H1 (cell line): Measurements from ENCODE around the gene DCLK1. TPM values are rescaled to one million over a fixed set of nuclear protein-coding genes. Genes with fewer than 3 reads are reported as not detected.

Source experiments
- ASH2L ChIP-seq: fragments of 200-600, 300-600 bp; sonication (generic); IDR thresholded peaks from one replicate; pipeline ENCODE4 v1.7.1; 2017; ENCODE audit warnings: low read length
- E2F6 ChIP-seq: IDR thresholded peaks from 2 replicates; pipeline ENCODE4 v1.6.1; 2012; ENCODE audit warnings: inconsistent platforms
- POU5F1 ChIP-seq: IDR thresholded peaks from 2 replicates; pipeline ENCODE4 v1.6.1; 2011; ENCODE audit warnings: low read depth, mild to moderate bottlenecking, low read length, moderate library complexity
- RAD21 ChIP-seq, 2 experiments: IDR thresholded peaks in 1 of 2; conservative IDR thresholded peaks in 1 of 2; 2 replicates each; pipeline ENCODE4 v1.6.1; 2011; ENCODE audit warnings: low read depth in 2 of 2, low read length in 2 of 2, improper control_type of control experiment in 1 of 2, inconsistent platforms in 1 of 2, mild to moderate bottlenecking in 1 of 2, moderate library complexity in 1 of 2
- TBP ChIP-seq: IDR thresholded peaks from 2 replicates; pipeline ENCODE4 v1.6.1; 2011; ENCODE audit warnings: low read depth, low read length, improper control_type of control experiment
- polyA plus RNA-seq, 7 experiments: library from polyadenylated mRNA; depleted of rRNA in 3 of 7; stranded (reverse) in 5 of 7; unstranded in 2 of 7; fragments of >200 nt in 5 of 7; fragments of 200-250 nt in 2 of 7; gene quantifications; 1 replicate in 5 of 7; 2 replicates in 1 of 7; 4 replicates in 1 of 7; pipeline versions ENCODE4 v1.2.1 to v1.2.3, GENCODE V29; 2011 to 2013; ENCODE audit warnings: missing spikeins in 2 of 7, mixed read lengths in 2 of 7
- total RNA-seq: library from RNA; stranded (reverse); fragmentation: NEBNext Ultra II Directional; extraction: Animal tissue kit (Norgen Biotek cat#: 25700); gene quantifications from 2 replicates; pipeline ENCODE4 v1.2.1, GENCODE V29; 2021

DCLK1 gene
- total and polyA plus RNA-seq, 2 of the 8 experiments (the other 6 are each of a cell fraction or from before 2014, with no cell fraction given): 22.8 to 41.0 TPM

- TF ChIP-seq TBP: no peak
- no peak for TF ChIP-seq E2F6
- TF ChIP-seq POU5F1: no peak
- no peak for TF ChIP-seq RAD21 (IDR thresholded peaks at IDR 0.05 in 1 of 2, conservative IDR thresholded peaks at IDR 0.05 in 1 of 2; ENCODE audit: low read depth in 2 of 2, low read length in 2 of 2)
- TF ChIP-seq ASH2L: no peak
Observed at GRCh38 chr13:36067746-36068381, 63.3 kb downstream of the DCLK1 start (continued).
